Neural progenitor cell (in vitro differentiated cells): Measurements from ENCODE around the gene FBXO7.

ENCODE experiments used
- CTCF ChIP-seq: fragments of 200-600 bp; sonication (generic); IDR thresholded peaks from 2 replicates; pipeline ENCODE4 v1.5.1; 2017; ENCODE audit warnings: antibody characterized with exemption, mild to moderate bottlenecking
- EZH2 ChIP-seq: fragments of 200-600 bp; sonication (generic); IDR thresholded peaks from 2 replicates; pipeline ENCODE4 v1.6.1; 2017; ENCODE audit warnings: antibody characterized with exemption, mild to moderate bottlenecking, moderate library complexity

- TF ChIP-seq CTCF (no peak), EZH2 (no peak)
These were observed 43.8 kb downstream of the FBXO7 start for GRCh38 chr22:32518381-32518780.
